Central memory CD4-positive, alpha-beta T cell (primary cell): Measurements from ENCODE around the gene SAMD14.

ENCODE experiments used
- DNase-seq: peaks from one replicate; pipeline ENCODE4 v3.0.0; 2022

SAMD14 gene

GRCh38 chr17:50165066-50165465 is 35.1 kb upstream of the SAMD14 start:
- no peak for DNase-seq

GRCh38 chr17:50164697-50164988 is 34.7 kb upstream of the SAMD14 start:
- DNase-seq = no peak

- no peak for DNase-seq
Observed at GRCh38 chr17:50163843-50164696, 34.1 kb upstream of the SAMD14 start.

GRCh38 chr17:50162466-50163254 is 32.7 kb upstream of the SAMD14 start:
- DNase-seq = peak; percentile 30

- no peak for DNase-seq
Observed at GRCh38 chr17:50161911-50162288, 31.9 kb upstream of the SAMD14 start.

- DNase-seq = peak; percentile 92
Observed at GRCh38 chr17:50161023-50161910, 31.3 kb upstream of the SAMD14 start.

- DNase-seq = no peak
Observed at GRCh38 chr17:50157891-50158290, 27.9 kb upstream of the SAMD14 start.

GRCh38 chr17:50155115-50155819 is 25.3 kb upstream of the SAMD14 start:
- DNase-seq = no peak

- DNase-seq = no peak
Observed at GRCh38 chr17:50154604-50155003, 24.6 kb upstream of the SAMD14 start.

GRCh38 chr17:50153650-50154575 is 24.0 kb upstream of the SAMD14 start:
- DNase-seq = no peak

GRCh38 chr17:50152736-50153135 is 22.8 kb upstream of the SAMD14 start:
- DNase-seq = no peak

- peak; percentile 57 for DNase-seq
Observed at GRCh38 chr17:50151937-50152547, 22.1 kb upstream of the SAMD14 start.

GRCh38 chr17:50151041-50151936 is 21.3 kb upstream of the SAMD14 start:
- peak; percentile 82 for DNase-seq

GRCh38 chr17:50150354-50151040 is 20.5 kb upstream of the SAMD14 start, which contains the start of gene PPP1R9B:
Gene PPP1R9B (minus strand): TSS chr17:50150677. CDS start chr17:50150513, 164 bp downstream.
- DNase-seq = no peak

GRCh38 chr17:50149417-50150353 is 19.7 kb upstream of the SAMD14 start:
- DNase-seq = peak; percentile 63

GRCh38 chr17:50149091-50149416 is 19.1 kb upstream of the SAMD14 start:
- DNase-seq = no peak

GRCh38 chr17:50148226-50149090 is 18.5 kb upstream of the SAMD14 start:
- DNase-seq = peak; percentile 51
